Esophagus squamous epithelium (tissue), 5 donors: ENCODE results near the gene STRBP. TPM values are rescaled to one million over a fixed set of nuclear protein-coding genes. Genes with fewer than 3 reads are reported as not detected.

Experiments used
- DNase-seq: peaks from one replicate; lab custom pipeline; 2025; lab: John Stamatoyannopoulos, UW
- H3K27ac ChIP-seq, 4 donors: fragments of 200-600 bp; sonication (generic); one replicate each; pipeline ENCODE4 v1.5.1; 2016 to 2019; ENCODE audit warnings: mild to moderate bottlenecking in 1 of 4
- H3K27me3 ChIP-seq, 4 donors: fragments of 200-600 bp; sonication (generic); 1 replicate in 3 of 4; 2 replicates in 1 of 4; pipeline versions ENCODE4 v1.5.1 to v1.6.0; 2017 to 2021; ENCODE audit warnings: antibody characterized with exemption in 1 of 4
- H3K36me3 ChIP-seq, 3 donors: fragments of 200-600 bp; sonication (generic); one replicate each; pipeline ENCODE4 v1.5.1; 2016 to 2019
- H3K4me1 ChIP-seq, 3 donors: fragments of 200-600 bp; sonication (generic); one replicate each; pipeline ENCODE4 v1.5.1; 2017 to 2019
- H3K4me3 ChIP-seq, 4 donors: fragments of 200-600 bp; sonication (generic); 1 replicate in 3 of 4; 2 replicates in 1 of 4; pipeline ENCODE4 v1.5.1; 2016 to 2019; ENCODE audit warnings: mild to moderate bottlenecking in 2 of 4, moderate library complexity in 1 of 4
- H3K9me3 ChIP-seq, 3 donors: fragments of 200-600 bp; sonication (generic); one replicate each; pipeline ENCODE4 v1.5.1; 2016 to 2019
- CTCF ChIP-seq, 6 experiments: fragments of 450-650 bp in 4 of 6; fragments of 200-600 bp in 2 of 6; sonication (generic) in 2 of 6; IDR thresholded peaks; one replicate each; pipeline ENCODE4 v1.5.1; 2016 to 2019; ENCODE audit warnings: antibody characterized with exemption in 6 of 6, mild to moderate bottlenecking in 4 of 6, moderate library complexity in 4 of 6
- POLR2A ChIP-seq, 4 donors: fragments of 450-650 bp; IDR thresholded peaks; one replicate each; pipeline ENCODE4 v1.6.1; 2017; ENCODE audit warnings: antibody characterized with exemption in 4 of 4, mild to moderate bottlenecking in 4 of 4, moderate library complexity in 3 of 4
- WGBS, 2 donors: methylation state at CpG; one replicate each; pipeline ENCODE4 v1.1.5; 2018; 5-methylcytosine and 5-hydroxymethylcytosine counted together
- intact Hi-C: fragments of 100-400 bp; cut with DNase I; formaldehyde crosslinking; loops from one replicate; pipeline ENCODE4 v1.15.0; 2022
- total RNA-seq, 4 donors: library from RNA; depleted of rRNA; stranded (reverse); fragments of >200 nt; gene quantifications; one replicate each; pipeline ENCODE4 v1.1.0, GENCODE V29; 2016
- donor health status: DM: yes; HTN: yes; CAD: no.

The STRBP gene
- total RNA-seq, 4 donors from 2014 or later, result 22.7 to 26.1 (median 23.6) TPM

- H3K36me3 ChIP-seq, result no peaks in the 10 kb centered on the region
- intact Hi-C loops, result no loop called here
- WGBS, 2 donors, result 88 to 90% methylated on average over 4 of the region's 4 CpGs
- TF ChIP-seq CTCF (IDR thresholded peaks at IDR 0.05), result no peak
- no peak for TF ChIP-seq POLR2A (IDR thresholded peaks at IDR 0.05)
- no peaks in the 10 kb centered on the region for H3K9me3 ChIP-seq
- H3K27ac ChIP-seq, result no peak overlapping the region
- no peak overlapping the region for H3K4me3 ChIP-seq
- H3K4me1 ChIP-seq, result no peaks in the 10 kb centered on the region
- no peak for DNase-seq
- H3K27me3 ChIP-seq, result no peaks in the 10 kb centered on the region
These were observed 23.4 kb upstream of the STRBP start for GRCh38 chr9:123291736-123292135.

GRCh38 chr9:123290764-123291163 is 22.4 kb upstream of the STRBP start:
- intact Hi-C loops, result no loop called here
- no peaks in the 10 kb centered on the region for H3K4me1 ChIP-seq
- H3K27me3 ChIP-seq, result no peaks in the 10 kb centered on the region
- TF ChIP-seq POLR2A (IDR thresholded peaks at IDR 0.05) (no peak), CTCF (IDR thresholded peaks at IDR 0.05) (no peak)
- H3K4me3 ChIP-seq, result no peak overlapping the region
- no peaks in the 10 kb centered on the region for H3K9me3 ChIP-seq
- no peaks in the 10 kb centered on the region for H3K36me3 ChIP-seq
- H3K27ac ChIP-seq, result no peak overlapping the region
- WGBS, 2 donors, result 65 to 72% methylated on average over 2 to 3 of the region's 3 CpGs
- no peak for DNase-seq

GRCh38 chr9:123287639-123288038 is 19.3 kb upstream of the STRBP start:
- TF ChIP-seq CTCF (IDR thresholded peaks at IDR 0.05) (no peak), POLR2A (IDR thresholded peaks at IDR 0.05) (no peak)
- no peaks in the 10 kb centered on the region for H3K36me3 ChIP-seq
- H3K4me1 ChIP-seq, result peaks cover 0 to 2% (median 0%) of the 10 kb centered on the region in 3 donors
- H3K9me3 ChIP-seq, result no peaks in the 10 kb centered on the region
- no peak overlapping the region for H3K4me3 ChIP-seq
- no peak overlapping the region for H3K27ac ChIP-seq
- H3K27me3 ChIP-seq, result peaks cover 0 to 7% (median 0%) of the 10 kb centered on the region in 4 donors
- intact Hi-C loops, result no loop called here
- no peak for DNase-seq
- 65 to 84% methylated on average over 3 of the region's 3 CpGs for whole genome bisulfite sequencing, 2 donors

GRCh38 chr9:123286324-123286723 is 17.9 kb upstream of the STRBP start:
- WGBS, 2 donors, result 57 to 80% methylated on average over 1 of the region's 1 CpG
- no peak for DNase-seq
- Histone ChIP-seq H3K4me1 (peaks cover 0 to 10% (median 0%) of the 10 kb centered on the region in 3 donors), H3K36me3 (no peaks in the 10 kb centered on the region), H3K27me3 (peaks cover 0 to 7% (median 0%) of the 10 kb centered on the region in 4 donors), H3K27ac (no peak overlapping the region), H3K4me3 (no peak overlapping the region), H3K9me3 (no peaks in the 10 kb centered on the region)
- intact Hi-C loops, result no loop called here
- TF ChIP-seq CTCF (IDR thresholded peaks at IDR 0.05) (no peak), POLR2A (IDR thresholded peaks at IDR 0.05) (no peak)

- no peak overlapping the region for H3K4me3 ChIP-seq
- H3K4me1 ChIP-seq, result peaks cover 0 to 10% (median 0%) of the 10 kb centered on the region in 3 donors
- H3K27me3 ChIP-seq, result peaks cover 0 to 7% (median 0%) of the 10 kb centered on the region in 4 donors
- TF ChIP-seq POLR2A (IDR thresholded peaks at IDR 0.05) (no peak), CTCF (IDR thresholded peaks at IDR 0.05) (no peak)
- H3K36me3 ChIP-seq, result no peaks in the 10 kb centered on the region
- DNase-seq, result no peak
- H3K27ac ChIP-seq, result no peak overlapping the region
- intact Hi-C loops, result no loop called here
- no peaks in the 10 kb centered on the region for H3K9me3 ChIP-seq
- WGBS, 2 donors, result 63 to 74% methylated on average over 7 of the region's 7 CpGs
These were observed 16.3 kb upstream of the STRBP start for GRCh38 chr9:123284656-123285055.
